Tibial nerve (tissue), 3 donors: ENCODE data around the gene NKIRAS1.

Experiments used
- CTCF ChIP-seq, 5 experiments: fragments of 200-600 bp in 3 of 5; fragments of 450-650 bp in 2 of 5; sonication (generic) in 3 of 5; IDR thresholded peaks; one replicate each; pipeline ENCODE4 v1.5.1; 2016 to 2019; ENCODE audit warnings: antibody characterized with exemption in 5 of 5, mild to moderate bottlenecking in 3 of 5, moderate library complexity in 2 of 5
- POLR2A ChIP-seq, 2 donors: fragments of 450-650 bp; IDR thresholded peaks; one replicate each; pipeline ENCODE4 v1.6.1; 2017; ENCODE audit warnings: antibody characterized with exemption in 2 of 2, mild to moderate bottlenecking in 2 of 2, moderate library complexity in 2 of 2

- TF ChIP-seq CTCF (IDR thresholded peaks at IDR 0.05) (peak; percentile 71 to 93 (median 82)), POLR2A (IDR thresholded peaks at IDR 0.05) (no peak)
Measured at GRCh38 chr3:23888617-23889228, 28.1 kb downstream of the NKIRAS1 start.
